Heart right ventricle (tissue), 16 donors: ENCODE data around the gene SBNO1. TPM values are rescaled to one million over a fixed set of nuclear protein-coding genes. Genes with fewer than 3 reads are reported as not detected.
A peak's percentile ranks its signal among the peaks of the same experiment; 100 is the strongest.
"Not testable (repeated sequence)": the region's sequence is repeated elsewhere in the genome, so short reads cannot be mapped to it uniquely, and the experiment has no call there.

Experiments
- ATAC-seq, 8 donors: fragments of 200-7000 bp; cut with Tn5 transposase; one replicate each; pipeline ENCODE4 v1.9.1; 2020; ENCODE audit warnings: mild to moderate bottlenecking in 8 of 8, moderate library complexity in 8 of 8, moderate number of reproducible peaks in 1 of 8
- DNase-seq, 2 donors: peaks; one replicate each; pipeline ENCODE4 v3.0.0-alpha.2; 2020
- H3K27ac ChIP-seq, 10 donors: fragments of 200-600 bp; sonication (generic) in 2 of 10; one replicate each; pipeline versions ENCODE4 v1.5.0 to v1.8.0; 2020 to 2022; ENCODE audit warnings: mild to moderate bottlenecking in 3 of 10
- H3K27me3 ChIP-seq, 7 donors: fragments of 200-600 bp; one replicate each; pipeline ENCODE4 v1.8.0; 2021 to 2022; ENCODE audit warnings: mild to moderate bottlenecking in 2 of 7
- H3K36me3 ChIP-seq, 9 donors: fragments of 200-600 bp; sonication (generic) in 1 of 9; one replicate each; pipeline versions ENCODE4 v1.5.0 to v1.8.0; 2020 to 2022; ENCODE audit warnings: mild to moderate bottlenecking in 2 of 9
- H3K4me1 ChIP-seq, 9 donors: fragments of 200-600 bp; sonication (generic) in 1 of 9; one replicate each; pipeline versions ENCODE4 v1.5.0 to v1.8.0; 2020 to 2022; ENCODE audit warnings: mild to moderate bottlenecking in 4 of 9
- H3K4me3 ChIP-seq, 10 donors: fragments of 200-600 bp; sonication (generic) in 2 of 10; one replicate each; pipeline versions ENCODE4 v1.5.0 to v1.8.0; 2020 to 2022; ENCODE audit warnings: mild to moderate bottlenecking in 7 of 10, moderate library complexity in 2 of 10
- H3K9me3 ChIP-seq, 11 donors: fragments of 200-600 bp in 10 of 11; sonication (generic) in 2 of 11; one replicate each; pipeline versions ENCODE4 v1.5.0 to v1.8.0; 2013 to 2022; ENCODE audit warnings: mild to moderate bottlenecking in 2 of 11, control low read depth in 1 of 11, moderate library complexity in 1 of 11
- WGBS, 2 donors: extraction: QIAGEN DNeasy Blood & Tissue Kit; methylation state at CpG; one replicate each; pipeline ENCODE4 v1.1.7; 2013; ENCODE audit warnings: inconsistent platforms in 1 of 2; 5-methylcytosine and 5-hydroxymethylcytosine counted together
- intact Hi-C, 10 donors: fragments of 100-400 bp; cut with DNase I; formaldehyde crosslinking; loops; one replicate each; pipeline versions ENCODE4 v1.11.1 to v1.14.2; 2022
- polyA plus RNA-seq, 2 donors: library from polyadenylated mRNA; stranded (reverse); fragments of 200-250 nt; gene quantifications; one replicate each; pipeline ENCODE4 v1.2.3, GENCODE V29; 2013
- total RNA-seq, 10 donors: library from RNA; stranded (reverse); fragmentation: NEBNext Ultra II Directional in 3 of 10; extraction: Animal tissue kit (Norgen Biotek cat#: 25700) in 3 of 10; gene quantifications; one replicate each; pipeline versions ENCODE4 v1.2.1 to v1.2.4, GENCODE V29; 2021 to 2023
- TF ChIP-seq, protein P1 (sequence below), 9 donors: fragments of 200-600 bp; sonication (generic) in 2 of 9; IDR thresholded peaks; one replicate each; pipeline versions ENCODE4 v1.5.0 to v1.8.0; 2021 to 2022; ENCODE audit warnings: antibody characterized with exemption in 9 of 9, mild to moderate bottlenecking in 5 of 9, moderate library complexity in 1 of 9
- donor health status: Arrhythmogenic right ventricular cardiomyopathy.
- donor health status: ischemic (EF 13 %, LVEDD 7.1; RV severe dilation, severe dysfunction).
- donor health status: healthy with polysubstance abuse.
- donor health status: DM: no; HTN: yes; CAD: no.
- donor health status: DM: no; HTN: no; CAD: no.
- donor health status: ischemic (EF 25% LVEDD 6.9; RV normal size, moderate dysfunction).
- donor health status: ischemic (EF 25% LVEDD 5.7; RV mildly dilated, moderate dysfunction).
- donor health status: healthy.
- donor health status: DM: yes; HTN: yes; CAD: no.
- donor health status: Ischemic cardiomyopathy.
- donor health status: ischemic (EF 35%, LVEDD 5.7; RV mildly dilated, moderate dysfunction).
- donor health status: nonischemic (EF 11% LVEDD 7.7; RV severe dilation, severe dysfunction).
- donor health status: DM: yes; HTN: yes; CAD: no.
- donor health status: PGD.
- donor health status: ischemic (EF 29% LVEDD 5.4; RV normal size, mild dysfunction).
- donor health status: nonischemic (EF 23%, LVEDD 6.1; RV moderate dilation, normal function).

SBNO1 gene
- total and polyA plus RNA-seq, 12 donors = 4.1 to 32.1 (median 26.9) TPM

DNA sequence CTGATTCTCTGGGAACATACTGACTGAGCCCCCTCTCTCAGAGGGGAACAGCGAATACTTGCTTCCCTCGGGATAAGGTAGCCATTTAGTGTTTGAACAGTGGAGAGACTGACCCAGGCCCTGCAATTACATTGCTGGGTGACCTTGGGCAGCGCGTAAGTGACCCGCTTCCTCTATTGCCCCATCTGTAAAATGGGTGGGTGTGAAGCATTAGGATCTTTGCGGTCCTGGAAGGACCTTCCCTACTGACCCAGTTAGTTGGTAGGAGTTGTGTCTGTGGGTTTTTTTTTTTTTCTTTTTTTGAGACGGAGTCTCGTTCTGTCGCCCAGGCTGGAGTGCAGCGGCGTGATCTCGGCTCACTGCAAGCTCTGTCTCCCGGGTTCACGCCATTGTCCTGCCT lies 18.0 kb upstream of the SBNO1 start:
- DNase-seq (no peak), ATAC-seq (no peak)
- H3K27ac ChIP-seq = peak overlapping the region in 1 of 10 donors; percentile 82
- intact Hi-C loops = loop anchor here in 4 of 10 donors (1.0 to 5.0 kb wide), 4 partner anchors 17 to 200 kb away; partner anchors contain the start of genes RILPL1 (in 1 of the 4), SBNO1 (in 1 of the 4) and TMED2 (in 1 of the 4)
- WGBS, 2 donors = 91 to 97% methylated on average over 14 of the region's 14 CpGs
- TF ChIP-seq, protein P1, sequence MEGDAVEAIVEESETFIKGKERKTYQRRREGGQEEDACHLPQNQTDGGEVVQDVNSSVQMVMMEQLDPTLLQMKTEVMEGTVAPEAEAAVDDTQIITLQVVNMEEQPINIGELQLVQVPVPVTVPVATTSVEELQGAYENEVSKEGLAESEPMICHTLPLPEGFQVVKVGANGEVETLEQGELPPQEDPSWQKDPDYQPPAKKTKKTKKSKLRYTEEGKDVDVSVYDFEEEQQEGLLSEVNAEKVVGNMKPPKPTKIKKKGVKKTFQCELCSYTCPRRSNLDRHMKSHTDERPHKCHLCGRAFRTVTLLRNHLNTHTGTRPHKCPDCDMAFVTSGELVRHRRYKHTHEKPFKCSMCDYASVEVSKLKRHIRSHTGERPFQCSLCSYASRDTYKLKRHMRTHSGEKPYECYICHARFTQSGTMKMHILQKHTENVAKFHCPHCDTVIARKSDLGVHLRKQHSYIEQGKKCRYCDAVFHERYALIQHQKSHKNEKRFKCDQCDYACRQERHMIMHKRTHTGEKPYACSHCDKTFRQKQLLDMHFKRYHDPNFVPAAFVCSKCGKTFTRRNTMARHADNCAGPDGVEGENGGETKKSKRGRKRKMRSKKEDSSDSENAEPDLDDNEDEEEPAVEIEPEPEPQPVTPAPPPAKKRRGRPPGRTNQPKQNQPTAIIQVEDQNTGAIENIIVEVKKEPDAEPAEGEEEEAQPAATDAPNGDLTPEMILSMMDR (IDR thresholded peaks at IDR 0.05) = no peak
- H3K36me3 ChIP-seq = no peaks in the 10 kb centered on the region
- peak overlapping the region in 4 of 10 donors; percentile 70 to 86 (median 82) for H3K4me3 ChIP-seq
- H3K4me1 ChIP-seq = peaks cover 3 to 35% (median 20%) of the 10 kb centered on the region in 9 donors
- no peaks in the 10 kb centered on the region for H3K9me3 ChIP-seq
- no peaks in the 10 kb centered on the region for H3K27me3 ChIP-seq

DNA sequence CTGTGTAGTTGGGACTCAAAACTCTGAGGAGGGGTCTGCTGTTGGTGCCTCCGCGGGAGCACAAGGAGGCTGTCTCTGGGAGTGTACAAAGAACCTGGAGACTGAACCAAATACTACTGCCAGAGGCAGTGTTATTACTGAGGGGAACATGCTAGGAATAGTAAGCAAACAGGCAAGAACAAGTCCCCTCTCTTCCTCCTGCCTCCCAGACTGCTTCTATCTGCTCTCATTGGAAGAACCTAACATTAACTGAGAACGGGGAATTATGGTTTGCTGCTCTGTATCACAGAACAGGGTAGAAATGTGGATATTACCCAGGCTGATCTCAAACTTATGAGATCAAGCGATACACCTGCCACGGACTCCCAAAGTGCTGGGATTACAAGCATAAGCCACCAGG lies 14.7 kb upstream of the SBNO1 start:
- 87% methylated on average over 5 of the region's 5 CpGs for WGBS, 2 donors

DNA sequence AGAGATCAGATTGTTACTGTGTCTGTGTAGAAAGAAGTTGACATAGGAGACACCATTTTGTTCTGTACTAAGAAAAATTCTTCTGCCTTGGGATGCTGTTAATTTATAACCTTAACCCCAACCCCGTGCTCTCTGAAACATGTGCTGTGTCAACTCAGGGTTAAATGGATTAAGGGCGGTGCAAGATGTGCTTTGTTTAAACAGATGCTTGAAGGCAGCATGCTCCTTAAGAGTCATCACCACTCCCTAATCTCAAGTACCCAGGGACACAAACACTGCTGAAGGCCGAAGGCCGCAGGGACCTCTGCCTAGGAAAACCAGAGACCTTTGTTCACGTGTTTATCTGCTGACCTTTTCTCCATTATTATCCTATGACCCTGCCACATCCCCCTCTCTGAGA lies 7.8 kb upstream of the SBNO1 start:
- DNase-seq, H3K27ac ChIP-seq, H3K4me1 ChIP-seq, intact Hi-C loops, H3K4me3 ChIP-seq, H3K36me3 ChIP-seq, ATAC-seq, H3K27me3 ChIP-seq, H3K9me3 ChIP-seq: not testable (repeated sequence)
- 73 to 80% methylated on average over 3 to 5 of the region's 5 CpGs for WGBS, 2 donors

More for the DNA sequence above, 14.7 kb upstream of the SBNO1 start:
- no peak for ATAC-seq
- H3K9me3 ChIP-seq = no peaks in the 10 kb centered on the region
- DNase-seq = no peak
- no peaks in the 10 kb centered on the region for H3K36me3 ChIP-seq
- H3K4me1 ChIP-seq = peaks cover 0 to 12% (median 7%) of the 10 kb centered on the region in 9 donors
- no peak overlapping the region for H3K27ac ChIP-seq
- no peak overlapping the region for H3K4me3 ChIP-seq
- no peaks in the 10 kb centered on the region for H3K27me3 ChIP-seq
- TF ChIP-seq, protein P1 (IDR thresholded peaks at IDR 0.05) = no peak
- intact Hi-C loops = no loop called here

DNA sequence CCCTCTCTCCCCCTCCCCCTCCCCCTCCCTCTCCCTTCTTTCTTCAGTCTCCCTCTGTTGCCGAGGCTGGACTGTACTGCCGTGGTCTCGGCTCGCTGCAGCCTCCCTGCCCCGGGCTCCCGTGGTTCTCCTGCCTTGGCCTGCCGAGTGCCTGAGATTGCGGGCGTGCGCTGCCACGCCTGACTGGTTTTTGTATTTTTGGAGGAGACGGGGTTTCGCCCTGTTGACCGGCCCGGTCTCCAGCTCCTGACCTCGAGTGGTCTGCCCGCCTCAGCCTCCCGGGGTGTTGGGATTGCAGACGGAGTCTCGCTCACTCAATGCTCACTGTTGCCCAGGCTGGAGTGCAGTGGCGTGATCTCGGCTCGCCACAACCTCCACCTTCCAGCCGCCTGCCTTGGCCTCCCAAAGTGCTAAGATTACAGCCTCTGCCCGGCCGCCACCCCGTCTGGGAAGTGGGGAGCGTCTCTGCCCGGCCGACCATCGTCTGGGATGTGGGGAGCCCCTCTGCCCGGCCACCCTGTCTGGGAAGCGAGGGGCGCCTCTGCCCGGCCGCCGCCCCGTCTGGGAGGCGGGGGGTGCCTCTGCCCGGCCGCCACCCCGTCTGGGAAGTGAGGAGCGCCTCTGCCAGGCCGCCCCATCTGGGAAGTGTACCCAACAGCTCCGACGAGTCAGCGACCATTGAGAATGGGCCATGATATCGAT lies 7.2 kb upstream of the SBNO1 start:
- H3K27me3 ChIP-seq, H3K36me3 ChIP-seq, ATAC-seq, DNase-seq, intact Hi-C loops, H3K27ac ChIP-seq, H3K4me3 ChIP-seq, H3K9me3 ChIP-seq, H3K4me1 ChIP-seq: not testable (repeated sequence)
- 93 to 94% methylated on average over 48 of the region's 48 CpGs for WGBS, 2 donors

DNA sequence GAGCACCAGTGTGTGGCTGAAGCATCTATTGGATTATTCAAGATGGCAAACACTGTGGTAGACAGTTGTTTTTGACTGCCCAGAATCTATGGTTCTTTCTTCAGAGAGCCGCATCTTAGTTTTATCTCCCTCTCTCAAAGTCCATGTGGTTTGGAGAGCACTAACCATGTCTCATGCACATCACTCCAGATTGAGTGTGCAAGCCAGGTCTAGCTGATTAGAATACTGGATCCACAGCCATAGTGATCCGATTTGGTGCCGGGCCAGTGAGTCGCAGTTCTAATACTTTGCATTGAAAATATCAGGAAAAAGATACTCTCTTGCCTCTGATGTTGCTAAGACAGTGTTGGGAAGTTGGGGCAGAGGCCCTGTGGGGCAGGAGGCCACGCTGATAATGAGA lies 4.6 kb upstream of the SBNO1 start:
- Histone ChIP-seq H3K4me3 (no peak overlapping the region), H3K27ac (no peak overlapping the region), H3K36me3 (no peaks in the 10 kb centered on the region), H3K9me3 (no peaks in the 10 kb centered on the region), H3K4me1 (peaks cover 0 to 12% (median 7%) of the 10 kb centered on the region in 9 donors), H3K27me3 (no peaks in the 10 kb centered on the region)
- DNase-seq (no peak), ATAC-seq (no peak)
- intact Hi-C loops = no loop called here
- TF ChIP-seq, protein P1 (IDR thresholded peaks at IDR 0.05) = no peak
- WGBS, 2 donors = 94 to 96% methylated on average over 5 of the region's 5 CpGs

DNA sequence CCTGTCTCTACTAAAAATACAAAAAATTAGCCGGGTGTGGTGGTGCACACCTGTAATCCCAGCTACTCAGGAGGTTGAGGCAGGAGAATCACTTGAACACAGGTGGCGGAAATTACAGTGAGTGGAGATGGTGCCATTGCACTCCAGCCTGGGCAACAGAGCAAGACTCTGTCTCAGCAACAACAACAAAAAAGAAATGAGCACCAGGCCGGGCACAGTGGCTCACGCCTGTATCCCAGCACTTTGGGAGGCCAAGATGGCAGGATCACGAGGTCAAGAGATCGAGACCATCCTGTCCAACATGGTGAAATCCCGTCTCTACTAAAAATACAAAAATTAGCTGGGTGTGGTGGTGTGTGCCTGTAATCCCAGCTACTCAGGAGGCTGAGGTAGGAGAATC lies 3.8 kb upstream of the SBNO1 start:
- H3K9me3 ChIP-seq, H3K27me3 ChIP-seq, DNase-seq, ATAC-seq, intact Hi-C loops, H3K4me3 ChIP-seq, H3K27ac ChIP-seq, H3K36me3 ChIP-seq: not testable (repeated sequence)
- peaks cover 0 to 15% (median 9%) of the 10 kb centered on the region in 9 donors for H3K4me1 ChIP-seq
- 95 to 98% methylated on average over 7 of the region's 7 CpGs for WGBS, 2 donors
